ENCODE data around the gene METTL1.
A peak's percentile ranks its signal among the peaks of the same experiment; 100 is the strongest.
"Not testable (repeated sequence)": the region's sequence is repeated elsewhere in the genome, so short reads cannot be mapped to it uniquely, and the experiment has no call there.

The METTL1 gene

GRCh38 chr12:57796996-57797395 lies 25.1 kb upstream of the METTL1 start:
- DNase-seq: no peak

- no peak for DNase-seq
These were observed 23.4 kb upstream of the METTL1 start for GRCh38 chr12:57795354-57795753.

- DNase-seq: no peak
These were observed 22.0 kb upstream of the METTL1 start for GRCh38 chr12:57793920-57794319.

- no peak for DNase-seq
These were observed 12.0 kb upstream of the METTL1 start for GRCh38 chr12:57783861-57784260.

- DNase-seq: no peak
These were observed 11.5 kb upstream of the METTL1 start for GRCh38 chr12:57783466-57783801.

GRCh38 chr12:57782608-57783465 lies 10.9 kb upstream of the METTL1 start, which contains the start of gene TSFM:
TSS of gene TSFM (plus strand) at chr12:57782787. CDS start at chr12:57782802, 15 bp downstream.
- peak; percentile 83 for DNase-seq

- no peak for DNase-seq
These were observed 10.3 kb upstream of the METTL1 start for GRCh38 chr12:57782243-57782607.

- no peak for DNase-seq
These were observed 9.9 kb upstream of the METTL1 start for GRCh38 chr12:57781801-57782200.

GRCh38 chr12:57781244-57781643 lies 9.3 kb upstream of the METTL1 start:
- no peak for DNase-seq

GRCh38 chr12:57780284-57780897 lies 8.5 kb upstream of the METTL1 start:
- no peak for DNase-seq

- DNase-seq: no peak
These were observed 7.8 kb upstream of the METTL1 start for GRCh38 chr12:57779736-57780135.

GRCh38 chr12:57777911-57778310 lies 6.0 kb upstream of the METTL1 start:
- DNase-seq: no peak

- DNase-seq: no peak
These were observed 5.5 kb upstream of the METTL1 start for GRCh38 chr12:57777367-57777766.

- no peak for DNase-seq
These were observed 4.3 kb upstream of the METTL1 start for GRCh38 chr12:57776247-57776587.

- no peak for DNase-seq
These were observed 3.8 kb upstream of the METTL1 start for GRCh38 chr12:57775563-57776246.

GRCh38 chr12:57775044-57775443 lies 3.1 kb upstream of the METTL1 start:
- no peak for DNase-seq

- DNase-seq: not testable (repeated sequence)
These were observed 2.7 kb upstream of the METTL1 start for GRCh38 chr12:57774634-57775033.

- DNase-seq: no peak
These were observed 771 bp upstream of the METTL1 start, which contains the start of gene EEF1AKMT3 for GRCh38 chr12:57772429-57773322. TSS of gene EEF1AKMT3 (plus strand) at chr12:57772614. CDS start at chr12:57772725, 111 bp downstream.

- peak; percentile 58 for DNase-seq
These were observed 551 bp downstream of the METTL1 start for GRCh38 chr12:57771236-57771872.

GRCh38 chr12:57770734-57771133 lies 1.2 kb downstream of the METTL1 start:
- DNase-seq: no peak

GRCh38 chr12:57769594-57769993 lies 2.3 kb downstream of the METTL1 start:
- DNase-seq: no peak

- DNase-seq: no peak
These were observed 4.0 kb downstream of the METTL1 start for GRCh38 chr12:57767876-57768275.
